Ishikawa (cell line): ENCODE results near the gene SDC4.
A peak's percentile ranks its signal among the peaks of the same experiment; 100 is the strongest.

Experiments
- CEBPB ChIP-seq: IDR thresholded peaks from 2 replicates; pipeline ENCODE4 v1.6.1; 2012
- CREB1 ChIP-seq: IDR thresholded peaks from 2 replicates; pipeline ENCODE4 v1.6.1; 2012; ENCODE audit warnings: low read depth
- EGR1 ChIP-seq: IDR thresholded peaks from 2 replicates; pipeline ENCODE4 v1.6.1; 2012
- EP300 ChIP-seq: IDR thresholded peaks from 2 replicates; pipeline ENCODE4 v1.6.1; 2012; ENCODE audit warnings: borderline replicate concordance
- FOXM1 ChIP-seq: IDR thresholded peaks from 2 replicates; pipeline ENCODE4 v1.6.1; 2012; ENCODE audit warnings: low read depth, borderline replicate concordance
- NFIC ChIP-seq: IDR thresholded peaks from 2 replicates; pipeline ENCODE4 v1.6.1; 2012
- RAD21 ChIP-seq: IDR thresholded peaks from 2 replicates; pipeline ENCODE4 v1.6.1; 2012; ENCODE audit warnings: low read depth
- TAF1 ChIP-seq: IDR thresholded peaks from 2 replicates; pipeline ENCODE4 v1.6.1; 2012; ENCODE audit warnings: low read depth, mild to moderate bottlenecking
- TCF12 ChIP-seq: IDR thresholded peaks from 2 replicates; pipeline ENCODE4 v1.6.1; 2012; ENCODE audit warnings: low read depth
- TEAD4 ChIP-seq: IDR thresholded peaks from 2 replicates; pipeline ENCODE4 v1.6.1; 2012
- YY1 ChIP-seq: IDR thresholded peaks from 2 replicates; pipeline ENCODE4 v1.6.1; 2012; ENCODE audit warnings: low read depth
- ZBTB7A ChIP-seq: IDR thresholded peaks from 2 replicates; pipeline ENCODE4 v1.6.1; 2012; ENCODE audit warnings: low read depth
- TF ChIP-seq, protein P1 (sequence below): IDR thresholded peaks from 2 replicates; pipeline ENCODE4 v1.6.1; 2012
- TF ChIP-seq, protein P2 (sequence below): IDR thresholded peaks from 2 replicates; pipeline ENCODE4 v1.6.1; 2012
- TF ChIP-seq, protein P3 (sequence below): IDR thresholded peaks from 2 replicates; pipeline ENCODE4 v1.6.1; 2012; ENCODE audit warnings: low read depth, mild to moderate bottlenecking

SDC4 gene

DNA sequence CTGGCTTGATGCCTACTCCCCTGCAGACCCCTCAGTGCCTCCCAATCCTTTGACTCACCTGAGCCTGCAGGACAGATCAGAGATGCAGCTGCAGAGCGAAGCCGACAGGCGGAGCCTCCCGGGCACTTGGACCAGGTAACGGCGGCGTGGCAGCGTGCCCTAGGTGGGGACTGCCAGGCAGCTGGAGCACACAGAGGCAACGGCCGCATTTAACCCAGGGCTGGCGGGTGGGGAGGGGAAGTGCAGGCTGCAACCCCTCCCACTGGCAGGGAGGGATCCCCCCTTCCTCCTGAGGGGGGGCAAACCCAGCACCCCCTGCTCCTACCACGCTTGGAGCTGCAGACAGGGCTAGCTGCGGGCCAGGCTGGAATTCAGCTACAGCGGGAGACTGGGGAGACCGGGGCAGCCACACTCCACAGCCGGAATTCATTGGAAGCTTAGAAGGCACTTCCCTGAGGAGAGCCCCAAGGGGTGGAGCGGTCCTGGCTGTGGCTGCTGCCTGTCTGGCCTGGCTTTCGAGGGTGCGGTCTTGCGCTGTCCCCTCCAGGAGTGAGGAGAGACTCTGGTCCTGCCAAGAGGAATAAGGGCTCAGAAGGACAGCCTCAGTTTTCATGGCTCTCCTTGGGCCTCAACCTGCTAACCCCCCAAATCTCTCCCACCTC, 40.0 kb downstream of the SDC4 start, which contains the start of gene MATN4:
TSS of gene MATN4 (minus strand) at position 183 of the 662 bp plus-strand sequence. CDS start 2,717 bp downstream, outside the sequence.
- TF ChIP-seq RAD21 = no peak
- no peak for TF ChIP-seq CEBPB

DNA sequence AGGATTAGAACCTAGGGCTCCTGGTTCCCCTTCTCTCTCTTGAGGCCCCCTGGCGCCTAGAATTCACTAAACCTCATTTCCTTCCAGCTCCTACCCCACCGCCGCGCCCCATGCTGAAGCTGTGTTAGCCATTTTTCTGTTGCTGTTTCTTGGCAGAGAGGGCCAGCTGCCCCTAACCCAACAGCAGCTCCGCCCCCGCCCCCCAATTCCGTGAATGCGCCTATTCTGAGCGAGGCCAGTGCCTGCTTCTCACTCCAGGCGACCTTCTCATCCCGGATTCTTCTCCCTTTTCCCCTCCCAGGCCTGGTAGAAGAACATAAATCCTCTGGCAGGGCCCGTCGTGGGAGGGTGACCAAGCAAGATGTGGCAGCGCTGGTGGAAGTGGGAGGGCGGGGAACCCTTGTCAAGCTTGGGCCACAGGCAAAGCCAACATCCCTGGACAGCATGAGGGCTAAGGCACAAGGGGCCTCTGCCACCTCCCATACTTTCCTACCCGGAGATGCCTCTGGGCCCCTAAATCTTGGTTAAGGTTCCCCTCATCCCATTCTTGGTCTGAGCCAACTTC, 41.1 kb downstream of the SDC4 start:
- no peak for TF ChIP-seq RAD21
- TF ChIP-seq CREB1 = no peak

DNA sequence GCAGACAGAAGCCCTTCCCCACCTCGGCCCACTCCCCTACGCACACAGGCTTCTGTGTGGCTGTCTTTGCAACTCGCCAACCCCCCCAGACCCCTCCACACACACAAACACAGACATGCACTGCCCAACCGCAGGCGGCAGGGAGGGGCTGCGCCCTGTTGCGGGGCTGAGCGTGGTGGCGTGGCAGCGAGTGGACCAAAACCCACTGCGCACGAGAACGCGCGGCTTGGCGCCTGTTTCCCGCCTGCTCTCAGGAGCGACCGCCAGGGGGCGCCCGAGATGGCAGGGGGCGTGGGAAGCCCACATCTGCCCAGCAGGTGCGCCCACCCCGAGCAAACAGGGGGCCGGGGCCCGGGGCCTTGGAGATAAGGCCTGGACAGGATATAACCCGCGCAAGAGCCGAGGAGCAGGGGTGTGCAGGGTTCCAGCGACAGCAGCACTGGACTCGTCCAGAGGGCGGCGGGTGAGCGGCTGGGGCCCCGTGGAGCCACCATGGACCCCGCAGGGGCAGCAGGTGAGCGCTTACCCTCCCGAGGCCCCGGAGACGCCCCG, 41.7 kb downstream of the SDC4 start, which contains the start of gene RBPJL:
TSS of gene RBPJL (plus strand) at position 410 of the 552 bp plus-strand sequence. CDS start at position 493, 83 bp downstream.
- TF ChIP-seq TCF12 (no peak), RAD21 (peak; percentile 11; the same call in 1 of the 2 replicates)

DNA sequence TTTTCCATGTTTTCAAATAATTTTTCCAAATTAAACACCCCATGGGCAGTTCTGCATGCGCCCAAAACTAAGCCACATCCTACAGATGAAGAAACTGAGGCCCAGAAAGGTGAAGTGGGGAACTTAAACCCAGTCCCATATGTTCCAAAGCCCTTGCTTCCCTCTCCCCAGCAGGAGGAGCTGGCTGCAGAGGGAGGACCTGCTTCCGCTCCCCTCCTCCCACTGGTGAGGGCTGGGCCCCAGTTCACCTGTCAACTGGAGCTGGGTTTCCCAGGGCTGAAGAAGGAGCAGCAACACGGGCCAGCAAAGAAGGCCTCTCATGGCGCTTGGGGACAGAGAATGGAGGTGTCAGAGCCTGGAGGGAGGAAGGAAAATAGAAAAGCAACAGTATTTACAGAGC, 43.0 kb downstream of the SDC4 start:
- no peak for TF ChIP-seq EP300
- no peak for TF ChIP-seq CEBPB
- TF ChIP-seq YY1 = no peak
- TF ChIP-seq, protein P1, sequence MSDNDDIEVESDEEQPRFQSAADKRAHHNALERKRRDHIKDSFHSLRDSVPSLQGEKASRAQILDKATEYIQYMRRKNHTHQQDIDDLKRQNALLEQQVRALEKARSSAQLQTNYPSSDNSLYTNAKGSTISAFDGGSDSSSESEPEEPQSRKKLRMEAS = no peak
- TF ChIP-seq EGR1 = no peak
- TF ChIP-seq, protein P2, sequence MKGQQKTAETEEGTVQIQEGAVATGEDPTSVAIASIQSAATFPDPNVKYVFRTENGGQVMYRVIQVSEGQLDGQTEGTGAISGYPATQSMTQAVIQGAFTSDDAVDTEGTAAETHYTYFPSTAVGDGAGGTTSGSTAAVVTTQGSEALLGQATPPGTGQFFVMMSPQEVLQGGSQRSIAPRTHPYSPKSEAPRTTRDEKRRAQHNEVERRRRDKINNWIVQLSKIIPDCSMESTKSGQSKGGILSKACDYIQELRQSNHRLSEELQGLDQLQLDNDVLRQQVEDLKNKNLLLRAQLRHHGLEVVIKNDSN = no peak
- TF ChIP-seq FOXM1 = no peak
- TF ChIP-seq RAD21 = no peak
- no peak for TF ChIP-seq NFIC

DNA sequence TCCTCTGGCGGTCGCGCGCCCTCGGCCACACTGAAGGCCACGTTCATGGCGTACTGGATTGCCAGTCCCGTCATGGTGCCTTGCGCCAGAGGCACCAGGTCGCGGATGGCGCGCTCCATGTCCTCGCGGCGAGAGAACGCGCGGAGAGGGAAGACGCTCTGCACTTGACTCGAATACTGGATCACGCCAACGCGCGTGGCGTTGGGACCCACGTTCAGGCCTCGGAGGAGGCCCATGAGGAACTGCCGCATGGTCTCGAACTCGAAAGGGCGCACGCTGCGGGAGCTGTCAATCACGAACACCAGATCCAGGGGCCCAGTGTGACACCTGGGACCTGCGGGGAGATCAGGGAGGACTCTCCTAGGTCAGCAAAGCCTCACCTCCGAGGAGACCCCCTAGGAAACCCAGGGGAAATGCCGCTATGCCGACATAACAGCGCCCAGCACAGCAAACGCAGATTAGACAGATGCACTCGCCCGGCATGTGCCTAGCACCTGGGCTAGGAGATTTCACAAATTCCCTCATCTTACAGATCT, 43.7 kb downstream of the SDC4 start:
- TF ChIP-seq ZBTB7A (no peak), EP300 (no peak), CREB1 (no peak), FOXM1 (no peak)
- TF ChIP-seq, protein P1 = no peak
- TF ChIP-seq, protein P3, sequence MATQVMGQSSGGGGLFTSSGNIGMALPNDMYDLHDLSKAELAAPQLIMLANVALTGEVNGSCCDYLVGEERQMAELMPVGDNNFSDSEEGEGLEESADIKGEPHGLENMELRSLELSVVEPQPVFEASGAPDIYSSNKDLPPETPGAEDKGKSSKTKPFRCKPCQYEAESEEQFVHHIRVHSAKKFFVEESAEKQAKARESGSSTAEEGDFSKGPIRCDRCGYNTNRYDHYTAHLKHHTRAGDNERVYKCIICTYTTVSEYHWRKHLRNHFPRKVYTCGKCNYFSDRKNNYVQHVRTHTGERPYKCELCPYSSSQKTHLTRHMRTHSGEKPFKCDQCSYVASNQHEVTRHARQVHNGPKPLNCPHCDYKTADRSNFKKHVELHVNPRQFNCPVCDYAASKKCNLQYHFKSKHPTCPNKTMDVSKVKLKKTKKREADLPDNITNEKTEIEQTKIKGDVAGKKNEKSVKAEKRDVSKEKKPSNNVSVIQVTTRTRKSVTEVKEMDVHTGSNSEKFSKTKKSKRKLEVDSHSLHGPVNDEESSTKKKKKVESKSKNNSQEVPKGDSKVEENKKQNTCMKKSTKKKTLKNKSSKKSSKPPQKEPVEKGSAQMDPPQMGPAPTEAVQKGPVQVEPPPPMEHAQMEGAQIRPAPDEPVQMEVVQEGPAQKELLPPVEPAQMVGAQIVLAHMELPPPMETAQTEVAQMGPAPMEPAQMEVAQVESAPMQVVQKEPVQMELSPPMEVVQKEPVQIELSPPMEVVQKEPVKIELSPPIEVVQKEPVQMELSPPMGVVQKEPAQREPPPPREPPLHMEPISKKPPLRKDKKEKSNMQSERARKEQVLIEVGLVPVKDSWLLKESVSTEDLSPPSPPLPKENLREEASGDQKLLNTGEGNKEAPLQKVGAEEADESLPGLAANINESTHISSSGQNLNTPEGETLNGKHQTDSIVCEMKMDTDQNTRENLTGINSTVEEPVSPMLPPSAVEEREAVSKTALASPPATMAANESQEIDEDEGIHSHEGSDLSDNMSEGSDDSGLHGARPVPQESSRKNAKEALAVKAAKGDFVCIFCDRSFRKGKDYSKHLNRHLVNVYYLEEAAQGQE = no peak

DNA sequence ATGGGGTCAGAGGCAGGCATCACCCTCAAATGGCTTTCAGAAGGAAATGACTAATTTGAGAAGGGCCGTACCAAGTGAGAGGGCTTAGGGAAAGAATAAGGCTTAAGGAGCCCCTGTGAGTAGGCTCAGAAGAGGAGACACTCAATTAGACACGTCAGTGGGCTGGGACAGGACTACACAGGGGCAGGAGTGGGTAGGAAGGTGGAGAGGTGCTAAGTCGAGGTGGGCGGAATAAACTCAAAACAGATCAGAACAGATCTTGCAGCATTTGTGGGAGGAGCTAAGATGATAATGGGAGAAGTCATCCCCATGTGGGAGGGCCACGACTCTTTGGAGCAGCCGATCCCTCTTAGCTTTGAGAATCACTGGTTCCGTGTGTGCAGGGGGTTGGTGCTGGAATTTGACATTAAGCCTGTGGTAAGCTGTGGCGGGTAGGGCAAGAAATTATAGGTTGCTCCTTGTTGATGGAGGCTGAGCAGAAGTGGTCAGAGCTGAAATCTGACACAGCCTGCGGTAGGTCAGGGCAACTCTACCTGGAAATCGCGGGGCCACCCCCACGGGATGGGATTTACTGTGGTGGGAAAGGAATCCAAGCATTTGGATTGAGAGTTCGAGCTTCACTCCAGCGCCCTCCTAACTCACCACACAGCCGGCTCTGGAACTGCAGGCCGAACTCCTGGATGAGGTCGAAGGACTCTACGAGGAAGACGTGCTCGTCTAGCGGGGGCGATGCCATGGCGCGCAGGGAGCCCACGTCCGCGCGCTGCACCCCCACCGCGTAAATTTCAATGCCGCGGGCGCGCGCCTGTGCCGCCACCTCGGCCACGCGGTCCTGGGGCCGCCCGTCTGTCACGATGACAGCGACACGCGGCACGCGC, 44.4 kb downstream of the SDC4 start:
- TF ChIP-seq TEAD4 (no peak), RAD21 (no peak), FOXM1 (no peak), TCF12 (no peak), NFIC (no peak), TAF1 (no peak), CREB1 (no peak), EP300 (no peak), CEBPB (no peak), YY1 (no peak), ZBTB7A (no peak), EGR1 (no peak)
- TF ChIP-seq, protein P3 = no peak
- TF ChIP-seq, protein P1 = no peak
- TF ChIP-seq, protein P2 = no peak
